HPDE6-E6E7 (cell line): ENCODE measurements around the gene INMT.
"Not testable (repeated sequence)": the region's sequence is repeated elsewhere in the genome, so short reads cannot be mapped to it uniquely, and the experiment has no call there.

Experiments used
- DNase-seq: peaks from one replicate; pipeline ENCODE4 v3.0.0; 2011; ENCODE audit warnings: missing footprints; ENCODE audit errors: extremely low spot score

Gene INMT

GRCh38 chr7:30751696-30752273 is at the start of gene INMT:
Gene INMT (plus strand): TSS chr7:30752135. CDS start chr7:30752151, 16 bp downstream.
- DNase-seq = no peak

- no peak for DNase-seq
These were observed 49.7 kb upstream of the INMT start for GRCh38 chr7:30702200-30702599.

- no peak for DNase-seq
These were observed 48.2 kb upstream of the INMT start for GRCh38 chr7:30703756-30704155.

- no peak for DNase-seq
These were observed 46.9 kb upstream of the INMT start for GRCh38 chr7:30705008-30705407.

GRCh38 chr7:30705596-30705995 is 46.3 kb upstream of the INMT start:
- no peak for DNase-seq

GRCh38 chr7:30706316-30706715 is 45.6 kb upstream of the INMT start:
- DNase-seq = no peak

- DNase-seq = no peak
These were observed 45.0 kb upstream of the INMT start for GRCh38 chr7:30706908-30707307.

GRCh38 chr7:30707391-30708357 is 44.3 kb upstream of the INMT start:
- DNase-seq = no peak

- DNase-seq = no peak
These were observed 43.5 kb upstream of the INMT start for GRCh38 chr7:30708412-30708811.

GRCh38 chr7:30708983-30709382 is 43.0 kb upstream of the INMT start:
- DNase-seq = no peak

- no peak for DNase-seq
These were observed 42.4 kb upstream of the INMT start for GRCh38 chr7:30709549-30709948.

GRCh38 chr7:30710669-30711068 is 41.3 kb upstream of the INMT start:
- no peak for DNase-seq

GRCh38 chr7:30713392-30713791 is 38.5 kb upstream of the INMT start:
- no peak for DNase-seq

GRCh38 chr7:30714129-30714528 is 37.8 kb upstream of the INMT start:
- no peak for DNase-seq

- DNase-seq = peak; percentile 38
These were observed 34.8 kb upstream of the INMT start for GRCh38 chr7:30717181-30717580.

- not testable (repeated sequence) for DNase-seq
These were observed 32.5 kb upstream of the INMT start for GRCh38 chr7:30719434-30719833.

- DNase-seq = no peak
These were observed 30.7 kb upstream of the INMT start for GRCh38 chr7:30721211-30721610.

- no peak for DNase-seq
These were observed 29.7 kb upstream of the INMT start for GRCh38 chr7:30722187-30722586.

- DNase-seq = no peak
These were observed 29.3 kb upstream of the INMT start for GRCh38 chr7:30722671-30723070.

- DNase-seq = no peak
These were observed 28.2 kb upstream of the INMT start for GRCh38 chr7:30723776-30724175.

- no peak for DNase-seq
These were observed 25.5 kb upstream of the INMT start for GRCh38 chr7:30726296-30727006.
